SH-SY5Y (cell line): ENCODE measurements around the gene GUCY2C.

Source experiments
- GATA2 ChIP-seq: IDR thresholded peaks from 2 replicates; pipeline ENCODE4 v1.6.1; 2011; ENCODE audit warnings: mild to moderate bottlenecking, low read depth, low read length
- GATA3 ChIP-seq: IDR thresholded peaks from 2 replicates; pipeline ENCODE4 v1.6.1; 2011; ENCODE audit warnings: low read depth, mild to moderate bottlenecking, low read length, moderate library complexity

- TF ChIP-seq GATA2 = no peak
- no peak for TF ChIP-seq GATA3
Measured at GRCh38 chr12:14619741-14620501, 76.5 kb downstream of the GUCY2C start.
